IMR-90 (cell line): ENCODE results near the gene B9D1. TPM values are rescaled to one million over a fixed set of nuclear protein-coding genes. Genes with fewer than 3 reads are reported as not detected.

Experiments used
- ATAC-seq: fragments of 200-7000 bp; cut with Tn5 transposase; 2 replicates; pipeline ENCODE4 v1.9.1; 2020; ENCODE audit warnings: low read depth, mild to moderate bottlenecking, moderate library complexity
- BruUV-seq: library from RNA; stranded (reverse); fragments of 400-500 nt; replicated peaks from 2 replicates; lab custom pipeline; 2021; lab: Mats Ljungman, UMichigan
- CTCF ChIA-PET: fragments of 300-600 bp; formaldehyde crosslinking; extraction: SDS; loops from one replicate; lab custom pipeline; 2021; ENCODE audit warnings: antibody characterized with exemption; lab: Yijun Ruan, JAX
- POLR2A ChIA-PET: fragments of 300-600 bp; sonication (Branson Sonifier 250); formaldehyde crosslinking; loops from one replicate; lab custom pipeline; 2022; ENCODE audit warnings: antibody characterized with exemption; ENCODE audit not compliant: unreplicated experiment; lab: Charles Lee
- DNase-seq: peaks from one replicate; pipeline ENCODE4 v3.0.0; 2013
- H2AFZ ChIP-seq: replicated peaks from 2 replicates; pipeline ENCODE3; 2013; ENCODE audit warnings: low read length, mild to moderate bottlenecking; ENCODE audit not compliant: poor library complexity
- H2AK5ac ChIP-seq: 2 replicates; pipeline ENCODE4 v1.6.1; 2013; ENCODE audit warnings: low read depth, low read length, inconsistent platforms
- H2AK9ac ChIP-seq: replicated peaks from 2 replicates; pipeline ENCODE3; 2013; ENCODE audit warnings: mild to moderate bottlenecking, low read depth, low read length, moderate library complexity; ENCODE audit not compliant: poor library complexity
- H2BK120ac ChIP-seq: 2 replicates; pipeline ENCODE4 v1.6.1; 2013; ENCODE audit warnings: low read depth, low read length, inconsistent platforms
- H2BK15ac ChIP-seq: 3 replicates; pipeline ENCODE4 v1.6.1; 2013; ENCODE audit warnings: low read depth, low read length, inconsistent platforms
- H2BK20ac ChIP-seq: 2 replicates; pipeline ENCODE4 v1.6.1; 2013; ENCODE audit warnings: low read depth, mild to moderate bottlenecking, inconsistent platforms, low read length, moderate library complexity
- H2BK5ac ChIP-seq: 2 replicates; pipeline ENCODE4 v1.6.1; 2013; ENCODE audit warnings: mild to moderate bottlenecking, low read depth, low read length, inconsistent platforms; ENCODE audit not compliant: poor library complexity, severe bottlenecking
- H3K14ac ChIP-seq: replicated peaks from 2 replicates; pipeline ENCODE4 v1.6.1; 2013; ENCODE audit warnings: low read depth, low read length, inconsistent platforms
- H3K18ac ChIP-seq: 2 replicates; pipeline ENCODE4 v1.6.1; 2013; ENCODE audit warnings: low read depth, low read length, control low read depth
- H3K23ac ChIP-seq: 2 replicates; pipeline ENCODE4 v1.6.1; 2013; ENCODE audit warnings: low read depth, low read length, inconsistent platforms
- H3K27ac ChIP-seq: 2 replicates; pipeline ENCODE4 v1.5.1; 2013; ENCODE audit warnings: mild to moderate bottlenecking, control low read depth, low read length; ENCODE audit not compliant: insufficient read depth
- H3K27me3 ChIP-seq: 2 replicates; pipeline ENCODE4 v1.6.1; 2013; ENCODE audit warnings: low read length; ENCODE audit not compliant: control insufficient read depth, insufficient read depth
- H3K36me3 ChIP-seq: 2 replicates; pipeline ENCODE4 v1.6.1; 2013; ENCODE audit warnings: low read length, mixed read lengths; ENCODE audit not compliant: control insufficient read depth, insufficient read depth
- H3K4ac ChIP-seq: 2 replicates; pipeline ENCODE4 v1.6.1; 2013; ENCODE audit warnings: low read depth, low read length, inconsistent platforms
- H3K4me1 ChIP-seq: 2 replicates; pipeline ENCODE4 v1.6.1; 2013; ENCODE audit warnings: low read length, mixed read lengths; ENCODE audit not compliant: control insufficient read depth, insufficient read depth
- H3K4me2 ChIP-seq: 2 replicates; pipeline ENCODE4 v1.6.1; 2013; ENCODE audit warnings: low read depth, mild to moderate bottlenecking, control low read depth, low read length, moderate library complexity
- H3K4me3 ChIP-seq: 2 replicates; pipeline ENCODE4 v1.5.1; 2013; ENCODE audit warnings: low read depth, mild to moderate bottlenecking, control low read depth, low read length, moderate library complexity; ENCODE audit not compliant: insufficient read depth
- H3K56ac ChIP-seq: 2 replicates; pipeline ENCODE4 v1.6.1; 2013; ENCODE audit warnings: low read length, inconsistent platforms; ENCODE audit not compliant: insufficient read depth; ENCODE audit errors: extremely low read depth
- H3K79me1 ChIP-seq, 2 experiments: 2 replicates each; pipeline ENCODE4 v1.6.1; 2013; ENCODE audit warnings: low read length in 2 of 2, inconsistent platforms in 1 of 2, low read depth in 1 of 2
- H3K9ac ChIP-seq: 2 replicates; pipeline ENCODE4 v1.6.1; 2013; ENCODE audit warnings: low read depth, low read length, control low read depth
- H3K9me1 ChIP-seq: 2 replicates; pipeline ENCODE4 v1.6.1; 2013; ENCODE audit warnings: low read length, inconsistent platforms; ENCODE audit not compliant: insufficient read depth
- H3K9me3 ChIP-seq: 2 replicates; pipeline ENCODE4 v1.6.1; 2013; ENCODE audit warnings: low read length; ENCODE audit not compliant: control insufficient read depth, insufficient read depth
- H4K20me1 ChIP-seq: 2 replicates; pipeline ENCODE4 v1.6.1; 2013; ENCODE audit warnings: low read length, inconsistent platforms; ENCODE audit not compliant: insufficient read depth
- H4K5ac ChIP-seq: 2 replicates; pipeline ENCODE4 v1.6.1; 2013; ENCODE audit warnings: mild to moderate bottlenecking, low read depth, low read length, control low read depth
- H4K8ac ChIP-seq, 2 experiments: 2 replicates each; pipeline ENCODE4 v1.6.1; 2013; ENCODE audit warnings: low read depth in 2 of 2, low read length in 2 of 2, control low read depth in 1 of 2, inconsistent platforms in 1 of 2
- H4K91ac ChIP-seq: 2 replicates; pipeline ENCODE4 v1.6.1; 2013; ENCODE audit warnings: low read depth, low read length, inconsistent platforms; ENCODE audit not compliant: insufficient read depth
- CHD1 ChIP-seq: IDR thresholded peaks from 2 replicates; pipeline ENCODE4 v1.6.1; 2012; ENCODE audit warnings: low read depth, low read length, improper control_type of control experiment
- MAFK ChIP-seq: IDR thresholded peaks from 2 replicates; pipeline ENCODE4 v1.6.1; 2012; ENCODE audit warnings: low read depth, low read length, improper control_type of control experiment
- WGBS, 2 experiments: methylation state at CpG; one replicate each; pipeline versions ENCODE4 v1.1.5 to v1.1.7; 2013; ENCODE audit warnings: missing lambda C conversion rate in 2 of 2; ENCODE audit not compliant: insufficient read length in 1 of 2; ENCODE audit errors: extremely low coverage in 2 of 2; 5-methylcytosine and 5-hydroxymethylcytosine counted together
- dilution Hi-C: fragments of 300-500 bp; cut with HindIII; formaldehyde crosslinking; loops from one replicate; pipeline ENCODE4 v1.14.3; 2018; ENCODE audit warnings: low sequenced_read_pairs; ENCODE audit not compliant: unreplicated experiment
- in situ Hi-C: fragments of 300-500 bp; cut with MboI; formaldehyde crosslinking; loops from 3 replicates; pipeline ENCODE4 v1.14.3; 2019; ENCODE audit warnings: low sequenced_read_pairs, inconsistent platforms, mixed read lengths
- intact Hi-C: fragments of 100-400 bp; cut with micrococcal nuclease; formaldehyde crosslinking; loops from 2 replicates; pipeline ENCODE4 v1.10.0; 2022
- polyA plus RNA-seq, 3 experiments: library from polyadenylated mRNA; depleted of rRNA; stranded (reverse); fragments of >200 nt; gene quantifications; 2 replicates each; pipeline ENCODE4 v1.2.3, GENCODE V29; 2012; ENCODE audit warnings: low replicate concordance in 1 of 3
- total RNA-seq: library from RNA; depleted of rRNA; stranded (reverse); fragments of >200 nt; gene quantifications from 2 replicates; pipeline ENCODE4 v1.2.3, GENCODE V29; 2012

B9D1 gene
- total and polyA plus RNA-seq, 2 of the 4 experiments (the other 2 are of a cell fraction) = 42.5 to 43.8 TPM

DNA sequence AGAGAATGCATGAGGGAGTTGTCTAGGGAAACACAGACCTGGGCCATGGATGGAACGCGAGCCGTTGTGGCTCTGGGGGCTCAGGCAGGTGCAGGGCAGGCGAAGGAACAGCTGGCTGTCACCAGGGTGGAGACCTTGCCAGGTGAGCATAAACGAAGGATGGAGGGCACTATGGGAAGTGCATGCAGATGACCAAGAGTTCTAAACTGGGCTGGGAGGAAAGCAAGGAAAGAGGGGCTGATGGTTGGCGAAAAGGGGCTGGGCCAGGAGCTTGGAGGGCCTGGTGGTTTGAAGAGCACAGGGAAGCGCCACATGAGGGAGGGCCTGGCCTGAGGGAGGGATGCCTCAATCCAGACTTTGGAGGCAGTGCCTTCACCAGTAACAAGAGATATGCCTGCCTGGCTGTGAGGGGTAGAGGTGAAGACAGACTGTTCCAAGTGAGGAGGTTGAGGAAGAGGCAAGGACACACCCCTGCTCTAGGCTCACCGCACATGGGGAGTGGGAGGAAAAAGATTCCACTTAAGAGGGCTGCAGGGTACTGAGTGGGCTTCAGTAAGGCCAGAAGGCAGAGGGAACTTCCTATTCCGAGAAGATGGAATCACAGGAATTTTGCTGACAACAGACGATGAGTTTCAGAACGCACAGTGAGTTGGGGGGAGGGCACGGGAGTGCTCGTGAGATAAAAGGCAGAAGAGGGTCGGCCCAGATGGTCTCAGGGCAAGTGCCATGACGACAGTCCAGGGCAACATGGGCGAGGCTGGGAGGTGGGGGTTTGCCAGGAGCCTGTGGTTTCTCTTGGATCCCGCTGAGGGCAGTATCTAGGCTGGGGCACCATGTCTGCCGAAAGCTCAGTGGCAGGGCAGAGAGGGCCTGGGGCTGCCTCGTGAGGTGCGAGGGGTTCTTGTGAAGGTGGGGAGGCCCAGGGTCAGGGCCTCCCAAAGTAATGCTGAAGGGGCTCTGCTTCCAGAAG, 20.6 kb downstream of the B9D1 start:
- no peak overlapping the region for H2BK5ac ChIP-seq
- peaks cover 20% of the 10 kb centered on the region for H3K9me1 ChIP-seq
- BruUV-seq = no TSS peak
- H3K27ac ChIP-seq = no peak overlapping the region
- H4K5ac ChIP-seq = peak overlapping the region; percentile 41; the same call in 1 of the 2 replicates
- no peak overlapping the region for H3K4me3 ChIP-seq
- no peaks in the 10 kb centered on the region; the same call in 1 of the 2 replicates for H3K36me3 ChIP-seq
- TF ChIP-seq MAFK (peak; percentile 11; the same call in 1 of the 2 replicates), CHD1 (no peak)
- H3K56ac ChIP-seq = no peak overlapping the region
- no peaks in the 10 kb centered on the region for H3K79me1 ChIP-seq
- peak overlapping the region; percentile 86; the same call in 1 of the 2 replicates for H2AK5ac ChIP-seq
- peak overlapping the region; percentile 58 for H3K4ac ChIP-seq
- H3K27me3 ChIP-seq = no peaks in the 10 kb centered on the region
- POLR2A ChIA-PET = no interaction called here
- peaks cover 3% of the 10 kb centered on the region for H4K20me1 ChIP-seq
- H3K18ac ChIP-seq = peak overlapping the region; percentile 0; the same call in 1 of the 2 replicates
- H2AK9ac ChIP-seq = peak overlapping the region; percentile 51
- H2BK20ac ChIP-seq = no peak overlapping the region
- H2BK15ac ChIP-seq = no peak overlapping the region
- peak overlapping the region; percentile 52; the same call in 1 of the 2 replicates for H2BK120ac ChIP-seq
- peaks cover 18% of the 10 kb centered on the region for H3K4me1 ChIP-seq
- H3K23ac ChIP-seq = peak overlapping the region; percentile 48; the same call in 1 of the 2 replicates
- no peak for ATAC-seq
- no peak overlapping the region; the same call in 1 of the 2 replicates for H4K91ac ChIP-seq
- peak; percentile 10 for DNase-seq
- no peaks in the 10 kb centered on the region for H3K9me3 ChIP-seq
- CTCF ChIA-PET = no interaction called here
- no peak overlapping the region for H3K9ac ChIP-seq
- H4K8ac ChIP-seq = peak overlapping the region in 1 of 2 experiments; percentile 77; a peak in 1 of 4 replicates
- H3K14ac ChIP-seq = peak overlapping the region; percentile 88
- in situ Hi-C loops = no loop called here
- peak overlapping the region; percentile 36 for H2AFZ ChIP-seq
- intact Hi-C loops = no loop called here
- no peak overlapping the region for H3K4me2 ChIP-seq
- 64% methylated on average over 17 of the region's 20 CpGs; no CpG with 5 or more reads in 1 of the 2 experiments for WGBS, 2 experiments
- dilution Hi-C loops = no loop called here
